Measurements from ENCODE around the gene CXCL8.
"Not testable (repeated sequence)": the region's sequence is repeated elsewhere in the genome, so short reads cannot be mapped to it uniquely, and the experiment has no call there.

The CXCL8 gene

DNA sequence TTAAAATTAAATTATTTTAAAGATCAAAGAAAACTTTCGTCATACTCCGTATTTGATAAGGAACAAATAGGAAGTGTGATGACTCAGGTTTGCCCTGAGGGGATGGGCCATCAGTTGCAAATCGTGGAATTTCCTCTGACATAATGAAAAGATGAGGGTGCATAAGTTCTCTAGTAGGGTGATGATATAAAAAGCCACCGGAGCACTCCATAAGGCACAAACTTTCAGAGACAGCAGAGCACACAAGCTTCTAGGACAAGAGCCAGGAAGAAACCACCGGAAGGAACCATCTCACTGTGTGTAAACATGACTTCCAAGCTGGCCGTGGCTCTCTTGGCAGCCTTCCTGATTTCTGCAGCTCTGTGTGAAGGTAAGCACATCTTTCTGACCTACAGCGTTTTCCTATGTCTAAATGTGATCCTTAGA is at the start of gene CXCL8:
Gene CXCL8 (plus strand): TSS at position 217 of the 426 bp plus-strand sequence. CDS start 90 bp downstream, at position 307.
- in situ Hi-C loops (cut with HindIII; ENCODE audit: low sequenced_read_pairs), result no loop called here

DNA sequence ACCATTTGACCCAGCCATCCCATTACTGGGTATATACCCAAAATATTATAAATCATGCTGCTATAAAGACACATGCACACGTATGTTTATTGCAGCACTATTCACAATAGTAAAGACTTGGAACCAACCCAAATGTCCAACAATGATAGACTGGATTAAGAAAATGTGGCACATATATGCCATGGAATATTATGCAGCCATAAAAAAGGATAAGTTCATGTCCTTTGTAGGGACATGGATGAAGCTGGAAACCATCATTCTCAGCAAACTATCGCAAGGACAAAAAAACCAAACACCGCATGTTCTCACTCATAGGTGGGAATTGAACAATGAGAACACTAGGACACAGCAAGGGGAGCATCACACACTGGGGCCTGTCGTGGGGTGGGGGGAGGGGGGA is 49.2 kb upstream of the CXCL8 start:
- in situ Hi-C loops (cut with HindIII; ENCODE audit: low sequenced_read_pairs), result not testable (repeated sequence)

DNA sequence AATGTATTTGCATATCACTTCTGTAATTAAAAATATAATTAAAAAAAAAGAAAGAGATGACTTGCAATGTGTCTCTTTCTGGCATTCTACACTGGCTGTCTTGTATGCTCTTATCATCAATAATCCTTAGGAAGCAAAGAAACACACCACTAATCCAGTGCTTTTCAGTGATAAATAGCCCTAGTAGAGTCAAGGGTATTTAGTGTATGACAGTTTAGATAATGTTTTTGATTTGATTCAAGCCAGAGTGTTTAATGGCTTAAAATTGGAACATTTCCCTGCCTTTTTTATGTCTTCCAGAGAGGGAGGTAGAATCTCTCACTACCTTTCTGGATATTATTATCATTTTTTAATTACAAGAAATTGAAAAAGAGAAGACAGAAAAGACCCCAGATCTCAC is 48.6 kb upstream of the CXCL8 start:
- in situ Hi-C loops (cut with HindIII; ENCODE audit: low sequenced_read_pairs), result no loop called here

DNA sequence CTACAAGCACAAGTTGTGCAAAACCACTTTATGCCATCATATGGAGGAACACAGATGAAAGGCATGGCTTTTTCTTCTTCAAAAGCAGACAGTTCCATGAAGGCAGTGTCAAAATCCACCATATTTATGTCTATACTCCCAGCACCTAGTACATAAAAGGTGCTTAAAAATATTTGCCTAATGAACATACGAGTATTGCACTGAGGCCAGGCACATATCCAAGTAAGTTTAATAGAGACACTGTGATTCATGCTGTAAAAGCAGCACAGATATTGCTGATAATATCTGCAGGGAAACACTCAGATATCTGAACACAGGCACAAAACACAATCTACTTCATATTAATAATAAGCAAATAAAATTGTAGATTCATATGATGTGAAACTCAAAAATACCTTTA is 48.1 kb upstream of the CXCL8 start:
- in situ Hi-C loops (cut with HindIII; ENCODE audit: low sequenced_read_pairs), result no loop called here

DNA sequence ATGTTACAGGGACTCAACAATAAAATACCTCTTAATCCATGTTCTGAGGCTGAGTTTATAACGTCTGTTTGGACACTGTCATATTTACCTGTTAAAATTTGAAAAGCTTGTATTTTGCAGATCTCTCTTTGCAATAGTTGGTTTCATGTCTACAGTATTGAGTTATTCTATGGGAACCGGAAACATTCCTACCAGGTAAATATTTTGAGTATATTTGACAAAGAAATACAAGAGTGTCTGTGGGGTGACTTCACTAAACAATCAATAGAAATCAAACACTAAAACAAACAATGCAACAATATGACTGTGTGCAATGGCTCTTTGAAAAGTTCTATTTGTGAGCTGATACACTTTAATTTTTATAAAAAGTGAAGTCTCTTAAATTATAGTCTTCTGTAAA is 47.7 kb upstream of the CXCL8 start:
- in situ Hi-C loops (cut with HindIII; ENCODE audit: low sequenced_read_pairs), result no loop called here

- in situ Hi-C loops (cut with HindIII; ENCODE audit: low sequenced_read_pairs), result no loop called here
These were observed 46.6 kb upstream of the CXCL8 start for GRCh38 chr4:73693811-73694210.

DNA sequence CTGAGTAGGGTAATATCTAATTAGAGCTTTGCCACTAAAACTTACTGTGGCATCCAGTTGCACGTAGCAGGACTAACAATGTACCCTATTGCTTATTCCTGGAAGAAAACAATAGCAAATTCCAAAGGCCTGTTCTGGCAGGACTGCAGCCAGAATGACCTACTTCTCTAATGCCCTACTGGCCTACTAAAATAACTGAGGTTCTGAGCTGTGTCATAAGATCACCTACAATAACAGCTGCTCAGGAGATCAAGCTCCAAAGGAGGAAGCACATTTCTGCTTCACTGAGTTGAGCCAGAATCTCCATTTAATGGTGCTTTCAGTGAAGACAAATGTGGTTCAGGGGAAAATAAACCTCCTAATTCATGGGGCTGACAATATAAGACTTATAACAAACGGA is 42.2 kb upstream of the CXCL8 start:
- in situ Hi-C loops (cut with HindIII; ENCODE audit: low sequenced_read_pairs), result no loop called here

DNA sequence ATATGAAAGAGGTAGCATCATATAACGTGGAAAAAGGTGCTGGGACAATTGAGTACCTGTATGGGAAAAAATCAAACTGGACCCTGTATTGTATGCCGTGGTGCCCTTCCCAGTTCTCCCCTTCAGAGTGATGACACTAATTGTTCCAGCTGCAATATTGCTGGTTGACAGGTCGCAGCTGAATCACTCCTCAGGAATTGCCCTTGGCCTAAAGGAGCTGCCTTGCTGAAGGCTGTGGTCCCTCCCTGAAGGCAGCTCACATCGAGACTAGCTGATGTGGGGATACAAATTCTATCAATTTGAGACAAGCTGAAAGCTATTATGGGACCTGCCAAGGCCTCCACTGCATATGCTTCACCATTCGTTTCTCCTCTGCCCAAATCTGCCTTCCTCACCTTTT is 39.3 kb upstream of the CXCL8 start:
- in situ Hi-C loops (cut with HindIII; ENCODE audit: low sequenced_read_pairs), result no loop called here

DNA sequence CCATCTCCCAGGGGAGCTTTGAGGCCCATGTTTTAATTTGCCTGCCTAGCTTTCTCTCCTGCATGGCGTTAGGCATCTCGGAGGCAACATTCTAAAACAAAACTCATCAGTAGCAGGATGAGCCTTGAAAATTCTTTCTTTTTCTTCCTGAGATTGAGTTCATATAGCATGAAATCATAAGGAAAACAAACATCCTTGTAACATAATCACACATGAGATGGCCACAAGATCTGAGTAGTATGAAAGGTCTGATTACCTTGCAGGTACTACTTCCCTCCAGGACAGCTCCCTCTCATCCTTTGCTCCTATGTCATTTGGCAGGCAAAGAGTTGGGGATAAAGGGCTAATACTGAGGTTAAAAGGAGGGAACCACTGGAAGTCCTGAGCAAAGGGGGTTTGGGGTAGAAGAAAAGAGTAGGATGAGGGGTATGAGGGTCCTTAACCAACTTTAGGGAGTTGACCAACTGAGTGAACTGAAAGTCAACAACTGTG is 37.5 kb upstream of the CXCL8 start:
- in situ Hi-C loops (cut with HindIII; ENCODE audit: low sequenced_read_pairs), result no loop called here

GRCh38 chr4:73703320-73703719 is 37.0 kb upstream of the CXCL8 start:
- in situ Hi-C loops (cut with HindIII; ENCODE audit: low sequenced_read_pairs), result no loop called here

- in situ Hi-C loops (cut with HindIII; ENCODE audit: low sequenced_read_pairs), result no loop called here
These were observed 35.9 kb upstream of the CXCL8 start for GRCh38 chr4:73704314-73705055.

DNA sequence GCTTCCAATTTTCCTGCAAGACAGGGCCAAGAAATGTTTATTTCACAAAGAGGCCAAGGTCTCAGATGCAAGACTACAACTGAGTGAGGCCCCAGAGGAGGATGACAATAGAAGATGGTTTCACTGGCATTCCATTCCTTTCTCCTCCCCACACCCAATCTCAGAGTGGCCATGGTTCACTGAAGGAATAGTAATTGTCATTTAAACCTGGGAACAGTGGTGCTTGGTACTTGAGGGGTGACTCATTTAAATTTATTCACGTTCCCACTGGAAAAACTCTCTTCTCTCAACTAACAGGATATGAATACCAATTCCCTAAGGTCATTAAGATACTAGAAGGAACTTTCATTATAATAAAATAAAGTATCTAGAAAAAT is 35.3 kb upstream of the CXCL8 start:
- in situ Hi-C loops (cut with HindIII; ENCODE audit: low sequenced_read_pairs), result no loop called here

GRCh38 chr4:73705721-73706120 is 34.6 kb upstream of the CXCL8 start:
- in situ Hi-C loops (cut with HindIII; ENCODE audit: low sequenced_read_pairs), result no loop called here

DNA sequence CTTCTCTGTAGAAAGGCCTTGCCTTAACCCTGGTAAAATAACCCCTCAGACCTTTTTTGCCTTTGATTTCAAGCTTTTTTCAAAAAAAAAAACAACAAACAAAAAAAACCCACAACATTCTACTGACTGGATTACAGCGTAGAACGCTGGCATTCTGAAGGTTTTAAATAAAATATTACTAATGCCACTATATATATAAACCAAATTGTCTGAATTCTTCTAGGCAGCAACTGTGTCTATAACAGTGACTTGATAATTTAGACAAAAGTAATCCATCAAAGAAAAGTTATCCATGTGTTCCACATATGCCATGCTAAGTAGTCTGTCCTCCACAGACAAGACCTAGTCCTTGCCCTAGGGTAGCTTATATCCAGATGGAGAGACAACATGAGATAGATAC is 33.6 kb upstream of the CXCL8 start:
- in situ Hi-C loops (cut with HindIII; ENCODE audit: low sequenced_read_pairs), result no loop called here

- in situ Hi-C loops (cut with HindIII; ENCODE audit: low sequenced_read_pairs), result no loop called here
These were observed 33.0 kb upstream of the CXCL8 start for GRCh38 chr4:73707269-73707875.

DNA sequence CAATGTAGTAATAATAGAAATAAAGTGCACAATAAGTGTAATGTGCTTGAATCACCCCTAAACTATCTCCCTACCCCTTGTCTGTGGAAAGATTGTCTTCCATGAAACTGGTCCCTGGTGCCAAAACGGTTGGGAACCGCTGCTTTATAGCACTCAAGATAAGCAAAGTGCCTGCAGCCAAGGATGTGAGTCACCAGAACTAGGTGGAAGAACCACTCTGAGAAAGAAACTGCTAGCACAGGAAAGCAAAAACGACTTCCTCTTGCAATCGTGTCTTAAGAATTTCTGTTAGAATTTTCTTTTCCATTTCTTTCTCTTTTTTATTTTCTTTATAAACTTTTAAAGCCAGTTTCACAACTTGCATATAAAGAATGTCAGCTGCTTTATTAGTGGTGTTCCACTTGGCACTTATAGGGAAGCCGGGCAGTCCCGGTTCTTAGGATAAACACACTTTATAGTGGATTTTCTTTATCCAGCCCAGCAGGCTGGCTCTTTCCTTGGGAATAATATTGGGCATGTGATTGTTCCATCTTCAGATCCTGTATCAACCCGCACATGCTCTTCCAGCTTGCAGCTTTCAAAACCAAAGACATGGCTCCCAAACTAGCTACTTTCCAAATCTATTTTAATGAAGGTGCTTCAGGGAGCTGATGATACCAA is 32.3 kb upstream of the CXCL8 start:
- in situ Hi-C loops (cut with HindIII; ENCODE audit: low sequenced_read_pairs), result no loop called here

- in situ Hi-C loops (cut with HindIII; ENCODE audit: low sequenced_read_pairs), result no loop called here
These were observed 30.8 kb upstream of the CXCL8 start for GRCh38 chr4:73709451-73710033.

DNA sequence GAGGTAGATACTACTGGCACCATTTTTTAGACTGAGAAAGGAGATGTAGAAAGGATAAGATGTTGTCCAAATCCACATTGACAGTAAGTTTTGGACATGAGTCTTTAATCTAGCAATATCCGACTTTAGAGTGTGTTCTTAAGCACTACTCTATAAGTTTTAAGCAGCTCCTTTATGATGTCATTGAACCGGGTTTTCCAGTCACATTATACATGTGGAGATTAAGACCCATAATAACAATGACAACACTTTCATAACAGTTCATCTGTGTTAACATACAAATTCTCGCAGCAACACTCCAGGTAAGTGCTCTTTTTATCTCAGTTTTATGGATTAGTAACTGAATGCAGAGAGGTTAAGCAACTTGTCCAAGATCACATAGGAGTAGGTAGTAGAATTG is 30.3 kb upstream of the CXCL8 start:
- in situ Hi-C loops (cut with HindIII; ENCODE audit: low sequenced_read_pairs), result no loop called here

DNA sequence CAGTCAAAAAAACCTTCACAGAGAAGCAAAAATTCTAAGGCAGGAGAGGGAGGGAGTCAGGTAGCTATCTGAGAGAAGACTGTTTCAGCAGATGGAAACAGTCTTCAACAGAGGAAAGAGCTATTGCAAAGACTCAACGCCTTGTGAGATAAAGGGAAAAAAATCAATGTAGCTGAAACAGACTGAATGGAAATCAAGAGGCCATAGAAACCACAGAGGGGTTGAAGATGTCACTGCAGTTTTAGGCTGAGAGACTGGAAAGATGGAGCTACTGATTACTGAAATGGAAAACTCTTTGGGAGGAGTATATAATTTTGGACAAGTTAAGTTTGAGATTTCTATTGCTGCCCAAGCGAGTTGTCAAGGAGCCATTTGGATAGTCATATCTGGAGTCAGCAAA is 28.4 kb upstream of the CXCL8 start:
- in situ Hi-C loops (cut with HindIII; ENCODE audit: low sequenced_read_pairs), result no loop called here

DNA sequence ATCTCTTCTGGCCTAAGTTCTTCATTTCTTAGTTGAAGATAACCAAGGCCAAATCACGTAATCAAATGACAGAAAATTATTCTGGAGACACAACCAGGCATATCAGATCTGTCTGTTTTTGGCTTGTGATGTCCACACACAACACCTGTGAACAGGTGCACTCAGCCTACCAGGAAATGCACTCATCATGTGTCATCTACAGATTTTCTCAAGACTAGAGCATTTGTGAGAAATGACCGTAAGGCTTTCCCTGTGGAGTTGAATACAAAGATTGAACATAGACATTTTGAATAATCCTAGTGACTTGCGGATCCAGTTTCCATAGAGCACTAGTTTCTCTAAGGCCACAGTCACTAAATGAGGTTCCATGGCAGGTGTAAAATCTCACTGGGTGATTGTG is 26.7 kb upstream of the CXCL8 start:
- in situ Hi-C loops (cut with HindIII; ENCODE audit: low sequenced_read_pairs), result no loop called here

GRCh38 chr4:73714647-73715046 is 25.7 kb upstream of the CXCL8 start:
- in situ Hi-C loops (cut with HindIII; ENCODE audit: low sequenced_read_pairs), result no loop called here

DNA sequence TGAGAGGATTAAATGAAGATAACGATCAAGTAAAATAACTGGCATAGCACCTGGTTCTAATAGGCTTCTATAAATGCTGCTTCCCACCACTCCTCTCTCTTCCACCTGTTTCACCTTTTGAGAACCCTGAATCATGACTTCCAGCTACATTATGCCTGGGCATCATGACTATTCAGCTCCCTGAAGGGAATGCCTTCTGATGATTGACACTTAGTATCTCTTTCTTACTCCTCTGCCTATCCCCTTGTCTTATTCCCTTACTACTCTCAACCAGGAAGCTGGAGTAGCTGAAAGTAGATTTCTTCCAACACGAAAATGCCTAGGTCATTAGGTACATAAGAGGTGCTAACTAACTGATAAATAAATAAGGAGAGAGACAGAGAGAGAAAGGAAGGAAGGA is 24.7 kb upstream of the CXCL8 start:
- in situ Hi-C loops (cut with HindIII; ENCODE audit: low sequenced_read_pairs), result no loop called here
